ENCODE measurements around the gene DGKA.

The DGKA gene

DNA sequence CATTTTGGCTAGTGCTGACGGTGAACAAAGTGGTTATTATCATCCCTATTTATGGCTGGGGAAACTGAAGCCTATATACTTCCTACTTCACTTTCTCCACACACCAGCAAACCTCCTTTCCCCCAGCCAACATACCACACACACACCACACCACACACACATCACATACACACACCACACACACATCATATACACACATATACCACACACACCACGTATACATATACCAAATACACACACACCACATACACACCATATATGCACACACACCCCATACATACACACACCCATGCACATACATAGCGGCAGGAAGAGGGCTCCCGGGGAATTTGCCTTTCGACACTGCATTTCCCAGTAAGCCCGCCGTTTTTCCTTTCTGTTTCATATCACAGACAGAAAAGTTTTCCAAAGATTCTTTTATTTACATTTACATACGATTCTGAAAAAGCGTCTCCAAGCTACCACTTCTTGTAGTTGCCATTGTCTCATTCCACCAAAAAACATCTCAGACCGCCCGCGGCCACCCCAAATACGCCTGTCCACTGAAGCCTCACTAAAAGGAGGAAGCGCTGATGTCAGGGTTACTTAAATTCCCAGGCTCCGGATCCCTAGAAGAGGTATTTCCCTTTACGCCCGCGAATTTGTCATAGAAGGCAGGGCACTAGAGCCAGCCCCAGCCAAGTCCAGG is 42.1 kb downstream of the DGKA start:
- H3K36me3 ChIP-seq (replicated peaks in 1 of 2; ENCODE audit: control insufficient read depth in 2 of 2, insufficient read depth in 2 of 2, low read length in 2 of 2): peaks cover 16 to 74% of the 10 kb centered on the region in 2 donors
- no peak overlapping the region for H3K9ac ChIP-seq (ENCODE audit: low read depth, low read length, poor library complexity)
- H3K27ac ChIP-seq (replicated peaks; ENCODE audit: low read length): peak overlapping the region; percentile 69
- H3K4me2 ChIP-seq (ENCODE audit: insufficient read depth, low read length, poor library complexity, severe bottlenecking): peak overlapping the region; percentile 73
- H2BK12ac ChIP-seq (ENCODE audit: low read length): no peak overlapping the region
- peak overlapping the region; percentile 73 for H2AFZ ChIP-seq (ENCODE audit: low read length)
- no peak overlapping the region for H3K18ac ChIP-seq (ENCODE audit: low read length)
- H4K8ac ChIP-seq (ENCODE audit: low read depth, low read length): no peak overlapping the region
- no peaks in the 10 kb centered on the region for H3K9me3 ChIP-seq (replicated peaks in 1 of 2; ENCODE audit: control insufficient read depth in 2 of 2, insufficient read depth in 1 of 2, low read depth in 1 of 2, low read length in 2 of 2)
- no peak overlapping the region for H2BK15ac ChIP-seq (ENCODE audit: low read length)
- H2BK5ac ChIP-seq (ENCODE audit: low read length): no peak overlapping the region
- H3K4me1 ChIP-seq (ENCODE audit: control insufficient read depth in 2 of 2, insufficient read depth in 1 of 2, low read depth in 1 of 2, low read length in 2 of 2): peaks cover 4 to 11% of the 10 kb centered on the region in 2 donors
- peaks cover 8% of the 10 kb centered on the region for H3K79me1 ChIP-seq (ENCODE audit: low read depth, low read length)
- peak overlapping the region; percentile 77 for H3K4ac ChIP-seq (ENCODE audit: low read length)
- WGBS, 2 donors (ENCODE audit: extremely low coverage in 2 of 2, insufficient read length in 2 of 2, insufficient replicate concordance in 1 of 2): 100% methylated on average over 1 of the region's 18 CpGs; no CpG with 5 or more reads in 1 of the 2 donors
- H2AK5ac ChIP-seq (ENCODE audit: low read depth, low read length): no peak overlapping the region
- H4K91ac ChIP-seq (ENCODE audit: low read depth, low read length, poor library complexity): no peak overlapping the region
- H2BK120ac ChIP-seq (ENCODE audit: low read depth, low read length): no peak overlapping the region
- peak overlapping the region; percentile 45 to 58 for H3K4me3 ChIP-seq (ENCODE audit: low read length in 2 of 2)
- DNase-seq (ENCODE audit: low spot score): no peak
- H3K23ac ChIP-seq (ENCODE audit: low read depth, low read length, poor library complexity): no peak overlapping the region
- no peak overlapping the region for H3K14ac ChIP-seq (ENCODE audit: low read length)
- no peaks in the 10 kb centered on the region for H3K27me3 ChIP-seq (ENCODE audit: control insufficient read depth in 3 of 3, insufficient read depth in 3 of 3, low read depth in 1 of 3, low read length in 3 of 3)

DNA sequence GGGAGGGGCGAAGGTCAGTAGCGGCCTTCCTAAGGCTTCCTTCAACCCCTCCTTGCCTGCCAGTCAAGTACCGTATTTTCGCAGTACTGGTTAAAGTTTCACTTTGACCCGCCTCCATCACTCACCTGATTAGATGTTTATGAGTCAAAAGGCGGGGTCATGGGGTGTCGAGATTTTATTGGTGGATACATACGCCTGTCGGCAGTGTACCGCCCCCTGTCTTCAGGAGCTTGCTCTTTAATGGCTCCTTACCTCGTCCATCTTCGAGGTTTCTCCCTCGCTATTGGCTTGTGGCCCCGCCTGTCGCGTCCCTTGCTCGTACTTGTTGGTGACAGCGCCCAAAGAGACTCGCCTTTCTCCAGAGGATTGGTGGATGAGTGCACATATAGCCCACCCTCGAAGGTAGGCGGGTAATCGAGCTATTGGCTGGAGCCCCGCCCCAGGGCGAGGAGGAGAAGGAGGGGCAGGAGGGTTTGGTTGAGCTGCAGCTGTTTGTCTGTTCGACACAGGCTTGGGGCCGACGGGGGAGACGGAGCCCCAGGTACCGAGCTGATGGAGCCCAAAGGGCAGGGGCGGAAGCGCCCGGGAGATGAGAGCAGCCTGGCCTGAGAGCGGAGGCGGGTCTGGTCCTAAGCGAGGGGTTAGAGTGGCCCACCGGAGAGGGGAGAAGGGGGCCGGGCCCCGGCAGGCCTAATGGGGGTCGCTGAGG is 42.8 kb downstream of the DGKA start, which contains the start of gene RAB5B:
Gene RAB5B, plus strand, starts transcription at position 480 of the 709 bp plus-strand sequence. CDS start 12,883 bp downstream, outside the sequence.
- Histone ChIP-seq H2AK5ac (ENCODE audit: low read depth, low read length) (no peak within 1 kb of the TSS), H3K23ac (ENCODE audit: low read depth, low read length, poor library complexity) (peak within 1 kb of the TSS; percentile 99), H4K91ac (ENCODE audit: low read depth, low read length, poor library complexity) (no peak within 1 kb of the TSS), H3K14ac (ENCODE audit: low read length) (peak within 1 kb of the TSS; percentile 57), H4K8ac (ENCODE audit: low read depth, low read length) (no peak within 1 kb of the TSS), H3K79me1 (ENCODE audit: low read depth, low read length) (peaks cover 8% of the 10 kb centered on the region), H3K4ac (ENCODE audit: low read length) (peak within 1 kb of the TSS; percentile 77), H2BK15ac (ENCODE audit: low read length) (no peak within 1 kb of the TSS), H2BK120ac (ENCODE audit: low read depth, low read length) (peak within 1 kb of the TSS; percentile 42), H3K36me3 (replicated peaks in 1 of 2; ENCODE audit: control insufficient read depth in 2 of 2, insufficient read depth in 2 of 2, low read length in 2 of 2) (peaks cover 16 to 72% of the 10 kb centered on the region in 2 donors), H3K4me3 (ENCODE audit: low read length in 2 of 2) (peak within 1 kb of the TSS; percentile 77 to 97), H3K9me3 (replicated peaks in 1 of 2; ENCODE audit: control insufficient read depth in 2 of 2, insufficient read depth in 1 of 2, low read depth in 1 of 2, low read length in 2 of 2) (no peaks in the 10 kb centered on the region), H3K9ac (ENCODE audit: low read depth, low read length, poor library complexity) (peak within 1 kb of the TSS; percentile 95), H3K4me1 (ENCODE audit: control insufficient read depth in 2 of 2, insufficient read depth in 1 of 2, low read depth in 1 of 2, low read length in 2 of 2) (peaks cover 4 to 11% of the 10 kb centered on the region in 2 donors), H3K18ac (ENCODE audit: low read length) (peak within 1 kb of the TSS; percentile 91), H2AFZ (ENCODE audit: low read length) (peak within 1 kb of the TSS; percentile 87), H2BK5ac (ENCODE audit: low read length) (peak within 1 kb of the TSS; percentile 97), H3K4me2 (ENCODE audit: insufficient read depth, low read length, poor library complexity, severe bottlenecking) (peak within 1 kb of the TSS; percentile 73), H3K27ac (replicated peaks; ENCODE audit: low read length) (peak within 1 kb of the TSS; percentile 86), H3K27me3 (ENCODE audit: control insufficient read depth in 3 of 3, insufficient read depth in 3 of 3, low read depth in 1 of 3, low read length in 3 of 3) (no peaks in the 10 kb centered on the region), H2BK12ac (ENCODE audit: low read length) (no peak within 1 kb of the TSS)
- no CpG with 5 or more reads among the region's 39 CpGs for WGBS, 2 donors (ENCODE audit: extremely low coverage in 2 of 2, insufficient read length in 2 of 2, insufficient replicate concordance in 1 of 2)
- peak; percentile 100 for DNase-seq (ENCODE audit: low spot score)

DNA sequence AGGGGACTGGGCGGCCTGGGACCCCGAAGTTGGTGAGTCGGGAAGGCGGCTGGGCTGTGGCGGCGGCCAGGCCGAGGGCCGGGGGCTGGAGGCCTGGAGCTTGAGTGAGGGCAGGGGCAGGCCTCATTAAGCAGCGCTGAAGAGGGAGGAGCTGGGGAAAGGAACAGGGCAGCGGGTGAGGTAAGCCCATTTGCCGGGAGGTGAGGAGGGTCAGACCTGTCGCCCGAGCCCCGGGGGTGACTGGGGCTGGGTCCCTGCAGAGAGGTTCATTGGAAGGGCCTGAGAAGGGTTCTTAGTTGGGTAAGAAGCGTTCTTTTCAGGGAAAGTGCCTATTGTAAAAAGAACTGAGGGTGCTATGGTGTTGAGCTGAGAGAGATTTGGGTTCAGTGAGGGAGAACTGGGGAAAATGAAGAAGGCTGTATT is 43.4 kb downstream of the DGKA start:
- peak overlapping the region; percentile 97 for H2BK5ac ChIP-seq (ENCODE audit: low read length)
- H3K9ac ChIP-seq (ENCODE audit: low read depth, low read length, poor library complexity): peak overlapping the region; percentile 95
- no peak overlapping the region for H3K4ac ChIP-seq (ENCODE audit: low read length)
- peak overlapping the region; percentile 57 for H3K14ac ChIP-seq (ENCODE audit: low read length)
- no CpG with 5 or more reads among the region's 15 CpGs for WGBS, 2 donors (ENCODE audit: extremely low coverage in 2 of 2, insufficient read length in 2 of 2, insufficient replicate concordance in 1 of 2)
- no peak overlapping the region for H2AK5ac ChIP-seq (ENCODE audit: low read depth, low read length)
- peak overlapping the region; percentile 42 for H2BK120ac ChIP-seq (ENCODE audit: low read depth, low read length)
- no peaks in the 10 kb centered on the region for H3K9me3 ChIP-seq (replicated peaks in 1 of 2; ENCODE audit: control insufficient read depth in 2 of 2, insufficient read depth in 1 of 2, low read depth in 1 of 2, low read length in 2 of 2)
- H3K4me1 ChIP-seq (ENCODE audit: control insufficient read depth in 2 of 2, insufficient read depth in 1 of 2, low read depth in 1 of 2, low read length in 2 of 2): peaks cover 4 to 11% of the 10 kb centered on the region in 2 donors
- peak overlapping the region; percentile 99 for H3K23ac ChIP-seq (ENCODE audit: low read depth, low read length, poor library complexity)
- no peaks in the 10 kb centered on the region for H3K27me3 ChIP-seq (ENCODE audit: control insufficient read depth in 3 of 3, insufficient read depth in 3 of 3, low read depth in 1 of 3, low read length in 3 of 3)
- H2AFZ ChIP-seq (ENCODE audit: low read length): peak overlapping the region; percentile 87
- no peak overlapping the region for H2BK15ac ChIP-seq (ENCODE audit: low read length)
- H3K4me2 ChIP-seq (ENCODE audit: insufficient read depth, low read length, poor library complexity, severe bottlenecking): peak overlapping the region; percentile 35
- peaks cover 16 to 72% of the 10 kb centered on the region in 2 donors for H3K36me3 ChIP-seq (replicated peaks in 1 of 2; ENCODE audit: control insufficient read depth in 2 of 2, insufficient read depth in 2 of 2, low read length in 2 of 2)
- no peak for DNase-seq (ENCODE audit: low spot score)
- peaks cover 8% of the 10 kb centered on the region for H3K79me1 ChIP-seq (ENCODE audit: low read depth, low read length)
- H4K91ac ChIP-seq (ENCODE audit: low read depth, low read length, poor library complexity): no peak overlapping the region
- no peak overlapping the region for H2BK12ac ChIP-seq (ENCODE audit: low read length)
- H4K8ac ChIP-seq (ENCODE audit: low read depth, low read length): no peak overlapping the region
- H3K4me3 ChIP-seq (ENCODE audit: low read length in 2 of 2): peak overlapping the region; percentile 77 to 97
- H3K27ac ChIP-seq (replicated peaks; ENCODE audit: low read length): peak overlapping the region; percentile 86
- H3K18ac ChIP-seq (ENCODE audit: low read length): peak overlapping the region; percentile 91

DNA sequence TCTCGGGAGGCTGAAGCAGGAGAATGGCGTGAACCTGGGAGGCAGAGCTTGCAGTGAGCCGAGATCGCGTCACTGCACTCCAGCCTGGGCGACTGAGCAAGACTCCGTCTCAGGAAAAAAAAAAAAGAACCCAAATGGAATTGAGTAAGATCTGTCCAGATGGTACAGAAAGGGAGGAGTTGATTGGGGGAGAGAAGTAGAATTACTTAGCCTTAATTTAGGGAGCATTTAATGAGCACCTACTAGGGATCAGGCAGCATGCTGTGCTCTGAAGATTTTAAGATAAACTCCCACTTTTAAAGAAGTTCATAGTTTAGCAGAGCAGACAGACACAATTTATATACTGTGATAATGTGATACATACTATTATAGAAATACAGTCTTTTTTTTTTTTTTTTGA is 47.4 kb downstream of the DGKA start:
- H3K4me3 ChIP-seq (ENCODE audit: low read length in 2 of 2): no peak overlapping the region
- H3K23ac ChIP-seq (ENCODE audit: low read depth, low read length, poor library complexity): no peak overlapping the region
- no peak overlapping the region for H3K4ac ChIP-seq (ENCODE audit: low read length)
- H3K27me3 ChIP-seq (ENCODE audit: control insufficient read depth in 3 of 3, insufficient read depth in 3 of 3, low read depth in 1 of 3, low read length in 3 of 3): no peaks in the 10 kb centered on the region
- no peak overlapping the region for H3K9ac ChIP-seq (ENCODE audit: low read depth, low read length, poor library complexity)
- H3K9me3 ChIP-seq (replicated peaks in 1 of 2; ENCODE audit: control insufficient read depth in 2 of 2, insufficient read depth in 1 of 2, low read depth in 1 of 2, low read length in 2 of 2): no peaks in the 10 kb centered on the region
- H2AK5ac ChIP-seq (ENCODE audit: low read depth, low read length): no peak overlapping the region
- no peak overlapping the region for H2AFZ ChIP-seq (ENCODE audit: low read length)
- peaks cover 0 to 1% of the 10 kb centered on the region in 2 donors for H3K4me1 ChIP-seq (ENCODE audit: control insufficient read depth in 2 of 2, insufficient read depth in 1 of 2, low read depth in 1 of 2, low read length in 2 of 2)
- H2BK5ac ChIP-seq (ENCODE audit: low read length): no peak overlapping the region
- H3K36me3 ChIP-seq (replicated peaks in 1 of 2; ENCODE audit: control insufficient read depth in 2 of 2, insufficient read depth in 2 of 2, low read length in 2 of 2): peaks cover 13 to 71% of the 10 kb centered on the region in 2 donors
- H2BK120ac ChIP-seq (ENCODE audit: low read depth, low read length): no peak overlapping the region
- no peak overlapping the region for H2BK15ac ChIP-seq (ENCODE audit: low read length)
- H4K8ac ChIP-seq (ENCODE audit: low read depth, low read length): no peak overlapping the region
- H3K14ac ChIP-seq (ENCODE audit: low read length): no peak overlapping the region
- no peak overlapping the region for H3K4me2 ChIP-seq (ENCODE audit: insufficient read depth, low read length, poor library complexity, severe bottlenecking)
- H3K27ac ChIP-seq (replicated peaks; ENCODE audit: low read length): no peak overlapping the region
- H4K91ac ChIP-seq (ENCODE audit: low read depth, low read length, poor library complexity): no peak overlapping the region
- WGBS, 2 donors (ENCODE audit: extremely low coverage in 2 of 2, insufficient read length in 2 of 2, insufficient replicate concordance in 1 of 2): no CpG with 5 or more reads among the region's 7 CpGs
- peaks cover 9% of the 10 kb centered on the region for H3K79me1 ChIP-seq (ENCODE audit: low read depth, low read length)
- H3K18ac ChIP-seq (ENCODE audit: low read length): no peak overlapping the region
- H2BK12ac ChIP-seq (ENCODE audit: low read length): no peak overlapping the region
- no peak for DNase-seq (ENCODE audit: low spot score)

Data from neuronal stem cell (in vitro differentiated cells).